HepG2 (cell line): Measurements from ENCODE around the gene RBM23. TPM values are rescaled to one million over a fixed set of nuclear protein-coding genes. Genes with fewer than 3 reads are reported as not detected.

Experiments
- AGO2 ChIP-seq: fragments of 200-400 bp; formaldehyde crosslinking; optimal IDR thresholded peaks from 2 replicates; pipeline ENCODE3; 2017; ENCODE audit warnings: mild to moderate bottlenecking, low read depth, low read length, moderate library complexity
- ATF7 ChIP-seq, 2 experiments: fragments of 450-650 bp in 1 of 2; sonication (generic) in 1 of 2; formaldehyde crosslinking in 1 of 2; IDR thresholded peaks; 2 replicates each; pipeline versions ENCODE4 v1.4.0 to v1.6.1; 2016 to 2020; ENCODE audit warnings: antibody characterized with exemption in 1 of 2, mild to moderate bottlenecking in 1 of 2, missing genetic modification reagents in 1 of 2
- CENPX ChIP-seq: sonication (generic); formaldehyde crosslinking; IDR thresholded peaks from 2 replicates; pipeline ENCODE4 v1.9.0; 2021; ENCODE audit warnings: mild to moderate bottlenecking, missing genetic modification reagents, moderate library complexity
- ETV5 ChIP-seq: IDR thresholded peaks from 2 replicates; pipeline ENCODE4 v1.6.1; 2018; ENCODE audit warnings: missing biosample characterization, missing genetic modification reagents, inconsistent platforms, borderline replicate concordance
- PHF21A ChIP-seq: sonication (generic); formaldehyde crosslinking; IDR thresholded peaks from 2 replicates; pipeline ENCODE4 v1.5.0; 2020; ENCODE audit warnings: mild to moderate bottlenecking, missing genetic modification reagents
- ZBTB7B ChIP-seq: sonication (generic); formaldehyde crosslinking; IDR thresholded peaks from 2 replicates; pipeline ENCODE4 v1.4.0; 2020; ENCODE audit warnings: missing genetic modification reagents
- ZNF263 ChIP-seq: sonication (generic); formaldehyde crosslinking; IDR thresholded peaks from 2 replicates; pipeline ENCODE4 v1.4.0; 2020; ENCODE audit warnings: missing genetic modification reagents
- ZNF33A ChIP-seq: sonication (generic); formaldehyde crosslinking; IDR thresholded peaks from 2 replicates; pipeline ENCODE4 v1.5.1; 2020; ENCODE audit warnings: missing genetic modification reagents, mild to moderate bottlenecking, moderate library complexity, borderline replicate concordance
- ZNF431 ChIP-seq: sonication (generic); formaldehyde crosslinking; IDR thresholded peaks from 2 replicates; pipeline ENCODE4 v1.9.0; 2022; ENCODE audit warnings: missing genetic modification reagents, low read depth, mild to moderate bottlenecking, borderline replicate concordance
- ZNF563 ChIP-seq: sonication (generic); formaldehyde crosslinking; IDR thresholded peaks from 2 replicates; pipeline ENCODE4 v1.8.0; 2022; ENCODE audit warnings: mild to moderate bottlenecking, moderate library complexity, missing genetic modification reagents
- ZNF678 ChIP-seq: sonication (generic); formaldehyde crosslinking; IDR thresholded peaks from 2 replicates; pipeline ENCODE4 v1.4.0; 2020; ENCODE audit warnings: mild to moderate bottlenecking, missing genetic modification reagents
- ZNF850 ChIP-seq: sonication (generic); formaldehyde crosslinking; conservative IDR thresholded peaks from 2 replicates; pipeline ENCODE4 v1.9.0; 2021; ENCODE audit warnings: mild to moderate bottlenecking, missing genetic modification reagents
- polyA plus RNA-seq, 8 experiments: library from polyadenylated mRNA; depleted of rRNA in 3 of 8; stranded (reverse) in 7 of 8; unstranded in 1 of 8; fragments of >200 nt; fragmentation: Illumina TruSeq in 4 of 8; extraction: Trizol in 4 of 8; gene quantifications; 2 replicates each; pipeline versions ENCODE4 v1.2.1 to v1.2.3, GENCODE V29; 2011 to 2016; ENCODE audit warnings: low read depth in 4 of 8, missing spikeins in 1 of 8, mixed read lengths in 1 of 8; ENCODE audit not compliant: insufficient read depth in 1 of 8
- total RNA-seq, 5 experiments: library from RNA; depleted of rRNA; stranded (reverse); fragments of >200 nt; fragmentation: Illumina TruSeq; extraction: Trizol; gene quantifications; 2 replicates each; pipeline ENCODE4 v1.2.3, GENCODE V29; 2016; ENCODE audit warnings: low read depth in 1 of 5
- TF ChIP-seq, protein P1 (sequence below): IDR thresholded peaks from 2 replicates; pipeline ENCODE4 v1.6.1; 2016
- TF ChIP-seq, protein P2 (sequence below): sonication (generic); formaldehyde crosslinking; IDR thresholded peaks from 2 replicates; pipeline ENCODE4 v1.8.1; 2023; ENCODE audit warnings: mild to moderate bottlenecking, missing genetic modification reagents
- TF ChIP-seq, protein P3 (sequence below): sonication (generic); formaldehyde crosslinking; IDR thresholded peaks from 2 replicates; pipeline ENCODE4 v1.5.0; 2020; ENCODE audit warnings: missing genetic modification reagents, mild to moderate bottlenecking, borderline replicate concordance
- TF ChIP-seq, protein P4 (sequence below): sonication (generic); formaldehyde crosslinking; IDR thresholded peaks from 2 replicates; pipeline ENCODE4 v1.5.0; 2020; ENCODE audit warnings: missing genetic modification reagents
- TF ChIP-seq, protein P5 (sequence below): conservative IDR thresholded peaks from 2 replicates; pipeline ENCODE4 v1.6.1; 2018; ENCODE audit warnings: missing genetic modification reagents
- TF ChIP-seq, protein P6 (sequence below): sonication (generic); formaldehyde crosslinking; IDR thresholded peaks from 2 replicates; pipeline ENCODE4 v1.4.0; 2020; ENCODE audit warnings: mild to moderate bottlenecking, missing genetic modification reagents
- TF ChIP-seq, protein P7 (sequence below): sonication (generic); formaldehyde crosslinking; IDR thresholded peaks from 2 replicates; pipeline ENCODE4 v1.8.0; 2022; ENCODE audit warnings: missing genetic modification reagents, mild to moderate bottlenecking, inconsistent platforms, borderline replicate concordance

RBM23 gene
- total and polyA plus RNA-seq, 2 of the 13 experiments (the other 11 are each of a cell fraction or from before 2014, with no cell fraction given) = 1.5 to 2.1 TPM

DNA sequence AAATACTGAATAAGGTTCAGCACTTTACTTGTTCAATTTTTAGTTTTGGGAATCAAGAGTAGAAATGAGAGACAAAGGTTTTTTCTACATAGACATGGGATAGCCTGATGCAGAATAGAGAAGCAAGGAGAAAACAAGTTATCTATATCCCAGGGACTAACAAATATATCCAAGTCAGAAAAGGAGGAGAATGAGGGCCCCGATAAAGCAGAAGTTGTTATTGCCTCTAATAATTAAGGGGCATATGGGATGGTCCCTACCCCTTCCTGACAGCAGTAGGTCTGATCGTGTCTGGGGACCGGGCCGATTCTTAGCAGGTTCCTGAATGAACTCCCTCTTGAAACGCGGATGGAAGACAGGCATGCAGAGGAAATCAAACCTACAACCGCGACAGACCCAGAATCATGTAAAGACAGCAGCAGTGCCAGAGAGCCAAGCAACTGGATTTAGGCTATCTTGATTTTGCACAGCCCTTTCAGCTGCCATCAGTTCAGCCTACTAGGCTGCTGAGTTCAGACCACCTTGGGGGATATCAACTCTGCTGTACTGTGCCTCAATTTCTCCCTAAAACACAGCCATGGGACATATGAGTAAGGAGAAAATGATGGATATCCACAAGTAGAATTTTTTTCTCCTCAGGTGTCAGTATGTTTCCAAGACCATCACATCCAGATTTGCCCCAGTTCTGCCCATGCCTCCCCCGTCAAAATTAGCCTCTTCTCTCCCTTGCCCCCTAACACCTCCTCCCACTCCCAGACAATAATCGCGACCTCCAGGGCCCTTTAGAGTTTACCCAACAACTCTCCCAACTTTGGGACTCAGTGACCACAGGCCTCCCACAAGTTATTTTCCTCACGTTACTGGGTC, 9.5 kb upstream of the RBM23 start (continued):
- TF ChIP-seq, protein P1, sequence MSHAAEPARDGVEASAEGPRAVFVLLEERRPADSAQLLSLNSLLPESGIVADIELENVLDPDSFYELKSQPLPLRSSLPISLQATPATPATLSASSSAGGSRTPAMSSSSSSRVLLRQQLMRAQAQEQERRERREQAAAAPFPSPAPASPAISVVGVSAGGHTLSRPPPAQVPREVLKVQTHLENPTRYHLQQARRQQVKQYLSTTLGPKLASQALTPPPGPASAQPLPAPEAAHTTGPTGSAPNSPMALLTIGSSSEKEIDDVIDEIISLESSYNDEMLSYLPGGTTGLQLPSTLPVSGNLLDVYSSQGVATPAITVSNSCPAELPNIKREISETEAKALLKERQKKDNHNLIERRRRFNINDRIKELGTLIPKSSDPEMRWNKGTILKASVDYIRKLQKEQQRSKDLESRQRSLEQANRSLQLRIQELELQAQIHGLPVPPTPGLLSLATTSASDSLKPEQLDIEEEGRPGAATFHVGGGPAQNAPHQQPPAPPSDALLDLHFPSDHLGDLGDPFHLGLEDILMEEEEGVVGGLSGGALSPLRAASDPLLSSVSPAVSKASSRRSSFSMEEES (CRISPR knock-in tag) = no peak
- TF ChIP-seq, protein P2, sequence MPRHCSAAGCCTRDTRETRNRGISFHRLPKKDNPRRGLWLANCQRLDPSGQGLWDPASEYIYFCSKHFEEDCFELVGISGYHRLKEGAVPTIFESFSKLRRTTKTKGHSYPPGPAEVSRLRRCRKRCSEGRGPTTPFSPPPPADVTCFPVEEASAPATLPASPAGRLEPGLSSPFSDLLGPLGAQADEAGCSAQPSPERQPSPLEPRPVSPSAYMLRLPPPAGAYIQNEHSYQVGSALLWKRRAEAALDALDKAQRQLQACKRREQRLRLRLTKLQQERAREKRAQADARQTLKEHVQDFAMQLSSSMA (CRISPR knock-in tag) = 0 out of 2 replicates have a peak, but pooled peaks have one; percentile 27
- TF ChIP-seq, protein P3, sequence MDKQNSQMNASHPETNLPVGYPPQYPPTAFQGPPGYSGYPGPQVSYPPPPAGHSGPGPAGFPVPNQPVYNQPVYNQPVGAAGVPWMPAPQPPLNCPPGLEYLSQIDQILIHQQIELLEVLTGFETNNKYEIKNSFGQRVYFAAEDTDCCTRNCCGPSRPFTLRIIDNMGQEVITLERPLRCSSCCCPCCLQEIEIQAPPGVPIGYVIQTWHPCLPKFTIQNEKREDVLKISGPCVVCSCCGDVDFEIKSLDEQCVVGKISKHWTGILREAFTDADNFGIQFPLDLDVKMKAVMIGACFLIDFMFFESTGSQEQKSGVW (CRISPR knock-in tag) = peak; percentile 66; the same call in 1 of the 2 replicates
- TF ChIP-seq, protein P4, sequence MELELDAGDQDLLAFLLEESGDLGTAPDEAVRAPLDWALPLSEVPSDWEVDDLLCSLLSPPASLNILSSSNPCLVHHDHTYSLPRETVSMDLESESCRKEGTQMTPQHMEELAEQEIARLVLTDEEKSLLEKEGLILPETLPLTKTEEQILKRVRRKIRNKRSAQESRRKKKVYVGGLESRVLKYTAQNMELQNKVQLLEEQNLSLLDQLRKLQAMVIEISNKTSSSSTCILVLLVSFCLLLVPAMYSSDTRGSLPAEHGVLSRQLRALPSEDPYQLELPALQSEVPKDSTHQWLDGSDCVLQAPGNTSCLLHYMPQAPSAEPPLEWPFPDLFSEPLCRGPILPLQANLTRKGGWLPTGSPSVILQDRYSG (CRISPR knock-in tag) = no peak
- TF ChIP-seq ATF7 (IDR thresholded peaks at IDR 0.05) (no peak), ATF7 (CRISPR knock-in tag; IDR thresholded peaks at IDR 0.05) (0 out of 2 replicates have a peak, but pooled peaks have one; percentile 16), ZBTB7B (peak; percentile 56), ETV5 (CRISPR knock-in tag) (no peak), AGO2 (no peak), ZNF850 (CRISPR knock-in tag) (no peak), ZNF263 (no peak), CENPX (0 out of 2 replicates have a peak, but pooled peaks have one; percentile 85), ZNF563 (CRISPR knock-in tag) (0 out of 2 replicates have a peak, but pooled peaks have one; percentile 6), ZNF431 (CRISPR knock-in tag) (0 out of 2 replicates have a peak, but pooled peaks have one; percentile 8), ZNF33A (CRISPR knock-in tag) (no peak), PHF21A (peak; percentile 41; the same call in 1 of the 2 replicates), ZNF678 (CRISPR knock-in tag) (peak; percentile 65; the same call in 1 of the 2 replicates)
- TF ChIP-seq, protein P5, sequence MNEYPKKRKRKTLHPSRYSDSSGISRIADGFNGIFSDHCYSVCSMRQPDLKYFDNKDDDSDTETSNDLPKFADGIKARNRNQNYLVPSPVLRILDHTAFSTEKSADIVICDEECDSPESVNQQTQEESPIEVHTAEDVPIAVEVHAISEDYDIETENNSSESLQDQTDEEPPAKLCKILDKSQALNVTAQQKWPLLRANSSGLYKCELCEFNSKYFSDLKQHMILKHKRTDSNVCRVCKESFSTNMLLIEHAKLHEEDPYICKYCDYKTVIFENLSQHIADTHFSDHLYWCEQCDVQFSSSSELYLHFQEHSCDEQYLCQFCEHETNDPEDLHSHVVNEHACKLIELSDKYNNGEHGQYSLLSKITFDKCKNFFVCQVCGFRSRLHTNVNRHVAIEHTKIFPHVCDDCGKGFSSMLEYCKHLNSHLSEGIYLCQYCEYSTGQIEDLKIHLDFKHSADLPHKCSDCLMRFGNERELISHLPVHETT (CRISPR knock-in tag) = 0 out of 2 replicates have a peak, but pooled peaks have one; percentile 24
- TF ChIP-seq, protein P6, sequence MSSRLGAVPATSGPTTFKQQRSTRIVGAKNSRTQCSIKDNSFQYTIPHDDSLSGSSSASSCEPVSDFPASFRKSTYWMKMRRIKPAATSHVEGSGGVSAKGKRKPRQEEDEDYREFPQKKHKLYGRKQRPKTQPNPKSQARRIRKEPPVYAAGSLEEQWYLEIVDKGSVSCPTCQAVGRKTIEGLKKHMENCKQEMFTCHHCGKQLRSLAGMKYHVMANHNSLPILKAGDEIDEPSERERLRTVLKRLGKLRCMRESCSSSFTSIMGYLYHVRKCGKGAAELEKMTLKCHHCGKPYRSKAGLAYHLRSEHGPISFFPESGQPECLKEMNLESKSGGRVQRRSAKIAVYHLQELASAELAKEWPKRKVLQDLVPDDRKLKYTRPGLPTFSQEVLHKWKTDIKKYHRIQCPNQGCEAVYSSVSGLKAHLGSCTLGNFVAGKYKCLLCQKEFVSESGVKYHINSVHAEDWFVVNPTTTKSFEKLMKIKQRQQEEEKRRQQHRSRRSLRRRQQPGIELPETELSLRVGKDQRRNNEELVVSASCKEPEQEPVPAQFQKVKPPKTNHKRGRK (CRISPR knock-in tag) = peak; percentile 88
- TF ChIP-seq, protein P7, sequence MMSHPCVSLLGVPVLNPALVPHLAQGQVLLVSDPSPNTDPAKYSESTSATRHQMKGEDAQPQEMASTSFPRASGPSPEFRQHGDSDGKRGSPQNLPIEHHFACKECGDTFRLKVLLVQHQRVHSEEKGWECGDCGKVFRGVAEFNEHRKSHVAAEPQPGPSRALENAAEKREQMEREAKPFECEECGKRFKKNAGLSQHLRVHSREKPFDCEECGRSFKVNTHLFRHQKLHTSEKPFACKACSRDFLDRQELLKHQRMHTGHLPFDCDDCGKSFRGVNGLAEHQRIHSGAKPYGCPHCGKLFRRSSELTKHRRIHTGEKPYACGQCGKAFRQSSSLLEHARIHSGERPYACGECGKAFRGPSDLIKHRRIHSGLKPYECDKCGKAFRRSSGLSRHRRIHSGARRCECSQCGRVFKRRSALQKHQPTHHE = no peak
